Smooth muscle cell (in vitro differentiated cells): Measurements from ENCODE around the gene CCL15. TPM values are rescaled to one million over a fixed set of nuclear protein-coding genes. Genes with fewer than 3 reads are reported as not detected.

Experiments
- DNase-seq: peaks from one replicate; lab custom pipeline; 2025; ENCODE audit not compliant: unreplicated experiment; lab: John Stamatoyannopoulos, UW
- H2AFZ ChIP-seq: fragments of 200-600 bp; sonication (generic); 2 replicates; pipeline ENCODE4 v1.6.0; 2016; ENCODE audit warnings: antibody characterized with exemption, low read depth, mild to moderate bottlenecking
- H3F3A ChIP-seq: fragments of 200-600 bp; sonication (generic); 2 replicates; pipeline ENCODE4 v1.6.0; 2017; ENCODE audit warnings: antibody characterized with exemption, low read depth
- H3K27ac ChIP-seq: fragments of 200-600 bp; sonication (generic); 2 replicates; pipeline ENCODE4 v1.5.1; 2016; ENCODE audit warnings: low read depth, mild to moderate bottlenecking
- H3K27me3 ChIP-seq: fragments of 200-600 bp; sonication (generic); 2 replicates; pipeline ENCODE4 v1.6.1; 2016; ENCODE audit warnings: low read depth, mild to moderate bottlenecking
- H3K36me3 ChIP-seq: fragments of 200-600 bp; sonication (generic); 2 replicates; pipeline ENCODE4 v1.5.1; 2016; ENCODE audit warnings: low read depth
- H3K4me1 ChIP-seq: fragments of 200-600 bp; sonication (generic); 2 replicates; pipeline ENCODE4 v1.5.1; 2016; ENCODE audit warnings: low read depth
- H3K4me2 ChIP-seq: fragments of 200-600 bp; sonication (generic); 2 replicates; pipeline ENCODE4 v1.6.0; 2016; ENCODE audit warnings: mild to moderate bottlenecking
- H3K4me3 ChIP-seq: fragments of 200-600 bp; sonication (generic); 2 replicates; pipeline ENCODE4 v1.5.1; 2016; ENCODE audit warnings: mild to moderate bottlenecking
- H3K79me2 ChIP-seq: fragments of 200-600 bp; sonication (generic); 2 replicates; pipeline ENCODE4 v1.6.0; 2016; ENCODE audit warnings: low read depth, mild to moderate bottlenecking
- H3K9ac ChIP-seq: fragments of 200-600 bp; sonication (generic); 2 replicates; pipeline ENCODE4 v1.6.0; 2016; ENCODE audit warnings: low read depth
- H3K9me3 ChIP-seq: fragments of 200-600 bp; sonication (generic); replicated peaks from 2 replicates; pipeline ENCODE4 v1.5.1; 2016; ENCODE audit warnings: low read depth
- H4K20me1 ChIP-seq: fragments of 200-600 bp; sonication (generic); 2 replicates; pipeline ENCODE4 v1.6.0; 2016; ENCODE audit warnings: low read depth
- CTCF ChIP-seq: fragments of 200-600 bp; sonication (generic); IDR thresholded peaks from 2 replicates; pipeline ENCODE4 v1.5.1; 2017; ENCODE audit warnings: borderline replicate concordance, mild to moderate bottlenecking, antibody characterized with exemption; ENCODE audit not compliant: insufficient read depth, poor library complexity, severe bottlenecking
- WGBS: methylation state at CpG from one replicate; pipeline ENCODE4 v1.1.7; 2016; ENCODE audit warnings: low lambda C conversion rate; 5-methylcytosine and 5-hydroxymethylcytosine counted together
- polyA plus RNA-seq: library from polyadenylated mRNA; unstranded; fragments of >200 nt; fragmentation: Nextera tagmentation; extraction: Ambion mirVana; gene quantifications from 2 replicates; pipeline ENCODE4 v1.2.1, GENCODE V29; 2016
- total RNA-seq: library from RNA; depleted of rRNA; stranded (reverse); fragments of >200 nt; gene quantifications from 2 replicates; pipeline ENCODE4 v1.2.3, GENCODE V29; 2014

Gene CCL15
- total and polyA plus RNA-seq, 2 experiments from 2014 or later: not detected

- no peak overlapping the region for H3K27ac ChIP-seq
- no peaks in the 10 kb centered on the region for H3K4me1 ChIP-seq
- H2AFZ ChIP-seq: no peak overlapping the region
- H3K27me3 ChIP-seq: peaks cover 7% of the 10 kb centered on the region
- H3K79me2 ChIP-seq: no peaks in the 10 kb centered on the region
- H3K4me3 ChIP-seq: no peak overlapping the region
- no peak for TF ChIP-seq CTCF
- no peaks in the 10 kb centered on the region for H3K9me3 ChIP-seq
- H3K4me2 ChIP-seq: no peak overlapping the region
- no peak overlapping the region for H3K9ac ChIP-seq
- H3F3A ChIP-seq: no peaks in the 10 kb centered on the region
- no peaks in the 10 kb centered on the region for H4K20me1 ChIP-seq
- H3K36me3 ChIP-seq: no peaks in the 10 kb centered on the region
- 54% methylated on average over 10 of the region's 10 CpGs for WGBS
- no peak for DNase-seq
Measured at GRCh38 chr17:35973333-35974260, 27.8 kb downstream of the CCL15 start.

- no peaks in the 10 kb centered on the region for H4K20me1 ChIP-seq
- H3K9ac ChIP-seq: no peak overlapping the region
- no peaks in the 10 kb centered on the region for H3K36me3 ChIP-seq
- H3K4me3 ChIP-seq: no peak overlapping the region
- no peak overlapping the region for H2AFZ ChIP-seq
- peaks cover 7% of the 10 kb centered on the region for H3K27me3 ChIP-seq
- DNase-seq: no peak
- no peak overlapping the region for H3K27ac ChIP-seq
- H3K4me1 ChIP-seq: no peaks in the 10 kb centered on the region
- H3K9me3 ChIP-seq: no peaks in the 10 kb centered on the region
- no peaks in the 10 kb centered on the region for H3K79me2 ChIP-seq
- H3F3A ChIP-seq: no peaks in the 10 kb centered on the region
- TF ChIP-seq CTCF: no peak
- 88% methylated on average over 4 of the region's 4 CpGs for WGBS
- no peak overlapping the region for H3K4me2 ChIP-seq
Measured at GRCh38 chr17:35972945-35973332, 28.4 kb downstream of the CCL15 start.

GRCh38 chr17:35972535-35972934 is 28.8 kb downstream of the CCL15 start:
- peaks cover 7% of the 10 kb centered on the region for H3K27me3 ChIP-seq
- TF ChIP-seq CTCF: no peak
- H3F3A ChIP-seq: no peaks in the 10 kb centered on the region
- DNase-seq: no peak
- H3K27ac ChIP-seq: no peak overlapping the region
- no peaks in the 10 kb centered on the region for H3K79me2 ChIP-seq
- H3K4me1 ChIP-seq: no peaks in the 10 kb centered on the region
- H2AFZ ChIP-seq: no peak overlapping the region
- no peaks in the 10 kb centered on the region for H3K36me3 ChIP-seq
- H3K9ac ChIP-seq: no peak overlapping the region
- H3K4me2 ChIP-seq: no peak overlapping the region
- H3K9me3 ChIP-seq: no peaks in the 10 kb centered on the region
- no peak overlapping the region for H3K4me3 ChIP-seq
- 67% methylated on average over 6 of the region's 6 CpGs for whole genome bisulfite sequencing
- H4K20me1 ChIP-seq: no peaks in the 10 kb centered on the region
